ENCODE measurements around the gene MBD3.
"Not testable (repeated sequence)": the region's sequence is repeated elsewhere in the genome, so short reads cannot be mapped to it uniquely, and the experiment has no call there.

MBD3 gene

GRCh38 chr19:1549332-1549945 is 43.2 kb downstream of the MBD3 start:
- Histone ChIP-seq H3K79me2 (ENCODE audit: insufficient read depth, low read depth) (no peaks in the 10 kb centered on the region), H3K27ac (no peak overlapping the region), H4K20me1 (ENCODE audit: insufficient read depth) (no peaks in the 10 kb centered on the region), H3K9ac (no peak overlapping the region), H3K4me1 (ENCODE audit: low read depth, poor library complexity, severe bottlenecking) (no peaks in the 10 kb centered on the region), H3K4me3 (IDR thresholded peaks at IDR 0.05; ENCODE audit: insufficient read depth, low read depth, low read length) (no peak overlapping the region), H3K36me3 (ENCODE audit: insufficient read depth) (no peaks in the 10 kb centered on the region), H2AFZ (ENCODE audit: low read depth) (no peak overlapping the region), H3K27me3 (ENCODE audit: insufficient read depth, low read depth) (peaks cover 35% of the 10 kb centered on the region), H3K4me2 (no peak overlapping the region)
- TF ChIP-seq CTCF (conservative IDR thresholded peaks at IDR 0.05; ENCODE audit: low read depth, low read length) = no peak

- no peak overlapping the region for H3K4me3 ChIP-seq (IDR thresholded peaks at IDR 0.05; ENCODE audit: insufficient read depth, low read depth, low read length)
- H2AFZ ChIP-seq (ENCODE audit: low read depth) = no peak overlapping the region
- no peaks in the 10 kb centered on the region for H3K4me1 ChIP-seq (ENCODE audit: low read depth, poor library complexity, severe bottlenecking)
- H3K27ac ChIP-seq = no peak overlapping the region
- no peak for TF ChIP-seq CTCF (conservative IDR thresholded peaks at IDR 0.05; ENCODE audit: low read depth, low read length)
- H3K27me3 ChIP-seq (ENCODE audit: insufficient read depth, low read depth) = peaks cover 81% of the 10 kb centered on the region
- H3K79me2 ChIP-seq (ENCODE audit: insufficient read depth, low read depth) = no peaks in the 10 kb centered on the region
- no peaks in the 10 kb centered on the region for H4K20me1 ChIP-seq (ENCODE audit: insufficient read depth)
- H3K9ac ChIP-seq = no peak overlapping the region
- no peaks in the 10 kb centered on the region for H3K36me3 ChIP-seq (ENCODE audit: insufficient read depth)
- no peak overlapping the region for H3K4me2 ChIP-seq
These were observed 52.2 kb downstream of the MBD3 start for GRCh38 chr19:1540365-1540925.

- H3K27ac ChIP-seq; H3K36me3 ChIP-seq (ENCODE audit: insufficient read depth); H3K79me2 ChIP-seq (ENCODE audit: insufficient read depth, low read depth); H3K4me3 ChIP-seq (IDR thresholded peaks at IDR 0.05; ENCODE audit: insufficient read depth, low read depth, low read length); H2AFZ ChIP-seq (ENCODE audit: low read depth); H3K4me2 ChIP-seq; H4K20me1 ChIP-seq (ENCODE audit: insufficient read depth); H3K9ac ChIP-seq; H3K4me1 ChIP-seq (ENCODE audit: low read depth, poor library complexity, severe bottlenecking): not testable (repeated sequence)
- H3K27me3 ChIP-seq (ENCODE audit: insufficient read depth, low read depth) = peaks cover 81% of the 10 kb centered on the region
These were observed 52.9 kb downstream of the MBD3 start for GRCh38 chr19:1539749-1540148.

GRCh38 chr19:1538978-1539377 is 53.7 kb downstream of the MBD3 start:
- Histone ChIP-seq H3K79me2 (ENCODE audit: insufficient read depth, low read depth) (no peaks in the 10 kb centered on the region), H3K36me3 (ENCODE audit: insufficient read depth) (no peaks in the 10 kb centered on the region), H3K9ac (no peak overlapping the region), H3K27me3 (ENCODE audit: insufficient read depth, low read depth) (peaks cover 73% of the 10 kb centered on the region), H4K20me1 (ENCODE audit: insufficient read depth) (no peaks in the 10 kb centered on the region), H3K4me1 (ENCODE audit: low read depth, poor library complexity, severe bottlenecking) (no peaks in the 10 kb centered on the region), H3K27ac (no peak overlapping the region), H3K4me3 (IDR thresholded peaks at IDR 0.05; ENCODE audit: insufficient read depth, low read depth, low read length) (no peak overlapping the region), H2AFZ (ENCODE audit: low read depth) (no peak overlapping the region), H3K4me2 (no peak overlapping the region)
- no peak for TF ChIP-seq CTCF (conservative IDR thresholded peaks at IDR 0.05; ENCODE audit: low read depth, low read length)

- not testable (repeated sequence) for H3K79me2 ChIP-seq (ENCODE audit: insufficient read depth, low read depth); H3K27ac ChIP-seq; H3K4me2 ChIP-seq; H3K9ac ChIP-seq; H3K36me3 ChIP-seq (ENCODE audit: insufficient read depth); H3K4me3 ChIP-seq (IDR thresholded peaks at IDR 0.05; ENCODE audit: insufficient read depth, low read depth, low read length); H4K20me1 ChIP-seq (ENCODE audit: insufficient read depth); H2AFZ ChIP-seq (ENCODE audit: low read depth); H3K4me1 ChIP-seq (ENCODE audit: low read depth, poor library complexity, severe bottlenecking)
- H3K27me3 ChIP-seq (ENCODE audit: insufficient read depth, low read depth) = peaks cover 75% of the 10 kb centered on the region
These were observed 57.0 kb downstream of the MBD3 start for GRCh38 chr19:1535699-1536098.

Measured in KMS-11 (cell line).